Activated CD4-positive, alpha-beta T cell treated with anti-CD3 and anti-CD28 coated beads, Interleukin-2, amount 50 U/mL, for 24 hours (primary cell): ENCODE measurements around the gene SPNS3.

ENCODE experiments used
- DNase-seq, 2 donors: peaks; one replicate each; pipeline ENCODE4 v3.0.0-alpha.2; 2020; ENCODE audit warnings: low read depth in 1 of 2, low spot score in 1 of 2

SPNS3 gene

DNA sequence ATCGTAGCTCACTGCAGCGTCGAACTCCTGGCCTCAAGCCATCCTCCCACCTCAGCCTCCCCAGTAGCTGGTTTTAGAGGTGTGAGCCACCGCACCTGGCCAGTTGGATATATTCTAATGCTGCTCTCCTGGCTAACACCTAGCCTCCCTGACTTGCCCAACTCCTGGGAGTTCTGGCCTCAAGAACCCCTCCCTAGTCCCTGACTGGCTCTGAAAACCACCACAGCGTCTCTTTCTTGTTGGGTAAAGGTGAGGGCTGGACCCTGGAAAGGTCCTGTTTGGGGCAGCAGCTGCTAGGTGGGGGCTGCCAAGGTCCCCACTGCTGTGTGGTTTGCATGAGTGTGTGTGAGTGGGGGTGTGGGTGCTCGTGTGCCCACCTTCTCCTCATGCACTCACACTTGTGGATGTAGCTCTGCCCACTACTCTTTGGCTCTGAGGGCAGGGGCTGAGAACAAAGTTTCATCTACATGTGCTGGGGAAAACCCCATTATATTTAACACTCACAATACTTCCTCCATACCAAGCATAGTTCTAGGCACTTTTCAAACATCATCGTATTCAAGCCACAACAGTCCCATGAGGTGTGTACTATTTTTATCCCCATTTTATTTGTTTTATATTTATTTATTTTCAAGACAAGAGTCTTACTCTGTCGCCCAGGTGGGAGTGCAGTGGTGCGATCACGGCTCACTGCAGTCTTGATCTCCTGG is 7.1 kb upstream of the SPNS3 start:
- DNase-seq: no peak

DNA sequence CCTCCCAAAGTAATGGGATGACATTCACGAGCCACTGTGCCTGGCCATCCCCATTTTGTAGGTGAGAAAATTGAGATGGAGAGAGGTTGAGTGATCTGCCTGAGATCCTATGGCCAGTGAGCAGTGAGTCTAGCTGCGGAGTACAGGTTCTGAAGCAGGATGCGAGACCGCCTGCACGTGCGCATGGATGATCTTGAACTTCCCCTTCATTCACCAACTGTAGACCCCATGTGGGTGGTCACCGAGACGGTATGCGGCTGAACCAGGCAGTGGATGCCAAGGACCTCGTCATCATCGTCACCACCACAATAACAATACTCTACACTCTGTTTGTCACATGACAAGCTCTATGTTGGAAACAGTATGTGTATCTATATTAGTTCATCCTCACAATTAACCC is 6.2 kb upstream of the SPNS3 start:
- no peak for DNase-seq

DNA sequence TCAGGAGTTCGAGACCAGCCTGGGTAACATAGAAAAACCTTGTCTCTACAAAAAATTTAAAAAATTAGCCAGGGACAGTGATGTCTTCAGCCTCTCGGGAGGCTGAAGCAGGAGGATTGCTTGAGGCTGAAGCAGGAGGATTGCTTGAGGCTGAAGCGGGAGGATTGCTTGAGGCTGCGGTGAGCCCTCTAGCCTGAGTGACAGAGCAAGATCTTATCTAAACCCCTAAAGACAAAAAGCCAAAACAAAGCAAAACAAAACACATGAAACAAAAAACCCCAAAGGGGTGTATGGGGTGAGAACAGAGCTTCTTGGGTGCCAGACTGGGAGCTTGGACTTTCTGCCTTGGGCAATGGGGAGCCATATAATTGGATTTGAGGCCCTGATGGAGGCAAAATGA is 2.6 kb downstream of the SPNS3 start:
- no peak for DNase-seq

DNA sequence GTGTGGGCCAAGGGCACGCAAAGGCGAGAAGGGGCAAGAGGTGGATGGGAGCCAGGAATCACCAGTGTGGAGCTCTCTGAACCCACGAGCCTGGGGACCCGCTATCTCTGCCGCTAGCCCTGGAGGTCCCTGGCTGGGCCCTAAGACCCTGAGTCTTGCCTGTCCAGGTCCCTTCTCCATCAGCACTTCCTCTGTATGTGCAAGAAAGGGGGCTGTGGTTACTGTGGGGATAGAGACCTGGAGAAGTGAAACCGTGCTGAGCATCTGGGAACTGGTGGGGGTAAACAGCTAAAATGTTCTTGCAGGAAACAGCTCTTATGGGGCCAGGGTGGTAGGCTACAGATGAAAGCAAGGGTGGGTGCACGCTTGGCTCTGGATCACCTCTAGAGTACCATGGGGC is 3.1 kb downstream of the SPNS3 start:
- DNase-seq: no peak

DNA sequence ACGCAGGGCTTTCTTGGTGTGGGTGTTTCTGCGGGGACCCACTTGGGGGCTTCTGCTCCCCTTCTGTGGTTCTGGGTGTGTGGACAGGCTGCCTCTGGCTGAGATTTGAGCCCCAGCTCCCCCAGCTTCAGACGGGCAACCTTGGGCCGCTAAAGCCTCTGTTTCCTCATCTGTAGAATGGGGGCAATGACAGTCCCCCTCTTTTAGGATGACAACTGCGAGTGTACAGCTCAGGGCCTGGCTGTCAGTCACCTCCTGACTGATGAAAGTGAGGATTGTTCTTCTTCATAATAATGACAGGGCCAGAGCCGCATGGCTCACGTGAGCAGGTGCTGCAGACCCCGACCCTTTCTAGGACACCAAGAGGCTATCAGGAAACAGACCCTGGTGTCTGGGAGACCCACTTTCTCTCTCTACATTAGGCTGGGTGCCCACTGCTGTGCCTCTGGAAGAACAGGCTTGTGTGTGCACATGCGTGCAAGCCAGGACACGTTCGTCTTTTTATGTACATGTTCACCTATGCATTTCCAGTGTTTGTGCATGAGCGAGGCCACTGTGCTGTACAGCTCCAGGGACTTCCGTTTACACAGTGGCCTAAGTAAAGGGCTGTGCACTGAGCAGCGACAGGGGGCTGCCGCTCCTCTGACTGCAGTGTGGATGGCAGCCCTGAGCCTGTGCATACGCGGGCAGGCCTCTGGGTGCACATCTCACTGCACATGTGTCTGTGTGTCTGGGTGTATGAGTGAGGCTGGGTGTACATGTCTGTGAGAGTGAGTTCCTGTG is 4.6 kb downstream of the SPNS3 start:
- no peak for DNase-seq

DNA sequence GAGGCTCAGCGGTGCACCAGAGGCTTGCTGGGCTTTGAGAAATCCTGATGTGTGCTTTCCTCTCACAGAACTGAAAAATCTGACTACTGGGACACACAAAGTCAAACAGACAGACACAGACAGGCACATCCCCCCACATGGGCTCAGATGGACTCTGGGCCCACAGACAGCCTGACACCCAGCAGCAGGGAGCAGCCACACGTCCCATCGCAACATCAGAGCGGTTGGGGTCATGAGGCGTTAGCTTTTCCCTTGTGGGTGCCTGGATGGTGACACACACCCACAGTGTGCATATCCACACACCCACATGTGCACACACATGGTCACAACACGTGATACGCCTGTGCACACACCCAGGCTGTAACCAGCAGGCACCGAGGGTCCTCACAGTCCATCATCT is 6.3 kb downstream of the SPNS3 start:
- DNase-seq: no peak

DNA sequence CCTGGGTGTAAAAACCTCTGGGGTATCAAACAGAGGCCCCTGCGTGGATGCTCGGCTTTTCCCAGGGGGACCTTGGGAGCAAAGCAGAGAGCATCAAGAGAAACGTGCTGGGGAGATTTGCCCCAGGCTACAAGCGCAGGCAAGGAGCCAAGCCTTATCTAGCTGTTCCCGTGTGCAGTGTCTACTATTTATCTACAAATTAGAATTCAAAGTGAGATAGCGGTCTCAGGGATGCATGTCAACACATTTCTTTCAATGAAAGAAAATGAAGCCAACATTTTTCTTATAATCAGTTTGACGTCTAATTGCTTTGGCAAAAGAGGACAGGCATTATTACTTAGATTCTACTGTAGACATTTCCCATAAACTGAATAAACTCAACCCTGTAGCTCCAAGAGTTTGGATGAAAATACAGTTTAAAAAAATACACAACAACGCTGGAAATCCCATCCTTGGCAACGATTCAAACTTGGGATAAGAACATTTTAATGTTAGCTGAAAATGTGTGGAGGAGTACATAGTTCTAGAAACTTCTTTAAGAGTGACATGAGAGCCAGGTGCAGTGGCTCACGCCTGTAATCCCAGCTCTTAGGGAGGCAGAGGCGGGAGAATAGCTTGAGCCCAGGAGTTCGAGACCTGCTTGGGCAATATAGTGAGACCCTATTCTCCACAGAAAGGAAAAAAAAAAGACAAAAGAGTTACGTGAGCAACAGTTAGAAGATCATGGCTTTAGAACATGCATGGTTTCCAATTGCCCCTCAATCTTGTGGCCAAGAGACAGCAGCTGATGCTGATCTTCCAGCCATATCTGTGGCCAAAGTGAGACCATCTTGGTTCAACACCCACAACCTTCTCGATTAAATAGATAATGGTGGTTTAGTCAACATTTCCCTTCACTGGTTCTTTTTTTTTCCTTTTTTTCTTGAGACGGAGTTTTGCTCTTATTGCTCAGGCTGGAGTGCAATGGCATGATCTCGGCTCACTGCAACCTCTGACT is 7.2 kb downstream of the SPNS3 start:
- DNase-seq: no peak

DNA sequence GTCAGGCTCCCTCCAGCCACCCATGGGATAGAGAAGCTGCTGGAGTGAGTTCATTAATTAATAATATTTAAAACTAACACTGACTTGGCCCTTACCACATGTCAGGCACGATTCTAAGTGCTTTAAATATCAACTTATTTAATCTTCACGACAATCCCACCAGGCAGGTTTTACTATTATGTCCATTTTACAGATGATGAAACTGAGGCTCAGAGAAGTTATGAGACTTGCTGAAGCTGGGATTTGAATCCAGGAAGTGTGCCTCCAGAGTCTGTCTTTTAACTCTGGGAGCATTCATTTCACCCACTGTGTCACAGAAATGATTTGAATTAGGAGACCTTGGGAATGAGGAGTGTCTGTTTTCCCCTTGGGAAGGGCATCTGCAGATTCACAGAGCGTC is 8.8 kb downstream of the SPNS3 start:
- DNase-seq: no peak

DNA sequence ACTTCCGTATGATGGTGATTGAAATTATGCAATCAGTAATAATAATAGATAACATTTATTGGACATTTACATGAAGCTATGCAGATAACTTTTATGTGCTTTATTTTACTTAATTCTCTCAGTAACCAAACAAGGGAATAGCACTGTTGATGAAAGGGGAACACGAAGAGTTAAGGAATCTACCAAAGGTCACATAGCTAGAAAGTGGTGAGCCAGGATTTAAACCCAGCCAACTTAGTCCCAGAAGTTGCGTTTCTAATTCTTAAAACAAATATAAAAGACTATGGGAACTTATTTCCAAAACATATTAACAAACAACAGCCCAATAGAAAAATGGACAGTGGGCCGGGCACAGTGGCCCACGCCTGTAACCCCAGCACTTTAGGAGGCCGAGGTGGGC is 9.7 kb downstream of the SPNS3 start:
- DNase-seq: no peak

DNA sequence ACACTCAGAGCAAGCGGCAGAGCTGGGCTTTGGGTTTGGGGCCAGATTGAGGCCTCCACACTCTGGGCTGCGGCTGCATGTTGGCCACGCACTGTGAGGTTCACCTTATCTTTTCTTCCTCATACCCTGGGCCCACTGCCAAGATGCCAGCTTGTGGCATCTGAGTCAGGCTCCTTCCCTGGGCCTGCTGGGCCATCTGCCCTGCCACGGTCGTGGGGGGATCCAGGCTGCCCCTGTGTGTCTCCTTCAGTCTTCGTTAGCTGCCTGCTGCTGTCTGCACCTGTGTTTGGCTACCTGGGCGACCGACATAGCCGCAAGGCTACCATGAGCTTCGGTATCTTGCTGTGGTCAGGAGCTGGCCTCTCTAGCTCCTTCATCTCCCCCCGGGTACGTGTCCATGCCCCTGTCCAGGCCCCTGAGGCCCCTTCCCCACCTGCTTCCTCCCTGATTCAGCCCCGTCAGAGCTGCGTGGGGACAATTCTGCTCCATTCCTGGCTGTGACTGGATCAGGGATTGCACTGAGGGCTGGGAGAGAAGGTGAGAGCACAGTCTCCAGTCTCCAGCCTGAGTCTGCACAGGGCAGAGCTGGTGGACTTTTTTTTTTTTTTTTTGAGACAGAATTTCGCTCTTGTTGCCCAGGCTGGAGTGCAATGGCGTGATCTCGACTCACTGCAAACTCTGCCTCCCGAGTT is 11.2 kb downstream of the SPNS3 start:
- no peak for DNase-seq

DNA sequence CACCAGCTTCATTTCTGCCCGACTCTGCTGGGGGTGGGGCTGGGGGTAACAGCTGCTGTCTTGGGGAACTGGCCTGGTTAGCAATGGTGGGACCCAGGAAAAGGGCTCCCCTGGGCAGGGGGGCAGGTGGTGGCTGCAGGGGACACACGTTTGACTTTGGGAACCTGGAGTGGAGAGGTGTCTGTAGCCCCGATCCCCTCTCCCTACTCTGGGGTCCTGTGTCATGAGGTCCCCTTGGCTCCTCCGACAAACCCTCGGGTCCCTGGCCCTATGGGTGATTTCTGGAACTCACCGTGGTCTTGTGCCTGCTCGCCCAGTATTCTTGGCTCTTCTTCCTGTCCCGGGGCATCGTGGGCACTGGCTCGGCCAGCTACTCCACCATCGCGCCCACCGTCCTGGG is 12.0 kb downstream of the SPNS3 start:
- DNase-seq: no peak

DNA sequence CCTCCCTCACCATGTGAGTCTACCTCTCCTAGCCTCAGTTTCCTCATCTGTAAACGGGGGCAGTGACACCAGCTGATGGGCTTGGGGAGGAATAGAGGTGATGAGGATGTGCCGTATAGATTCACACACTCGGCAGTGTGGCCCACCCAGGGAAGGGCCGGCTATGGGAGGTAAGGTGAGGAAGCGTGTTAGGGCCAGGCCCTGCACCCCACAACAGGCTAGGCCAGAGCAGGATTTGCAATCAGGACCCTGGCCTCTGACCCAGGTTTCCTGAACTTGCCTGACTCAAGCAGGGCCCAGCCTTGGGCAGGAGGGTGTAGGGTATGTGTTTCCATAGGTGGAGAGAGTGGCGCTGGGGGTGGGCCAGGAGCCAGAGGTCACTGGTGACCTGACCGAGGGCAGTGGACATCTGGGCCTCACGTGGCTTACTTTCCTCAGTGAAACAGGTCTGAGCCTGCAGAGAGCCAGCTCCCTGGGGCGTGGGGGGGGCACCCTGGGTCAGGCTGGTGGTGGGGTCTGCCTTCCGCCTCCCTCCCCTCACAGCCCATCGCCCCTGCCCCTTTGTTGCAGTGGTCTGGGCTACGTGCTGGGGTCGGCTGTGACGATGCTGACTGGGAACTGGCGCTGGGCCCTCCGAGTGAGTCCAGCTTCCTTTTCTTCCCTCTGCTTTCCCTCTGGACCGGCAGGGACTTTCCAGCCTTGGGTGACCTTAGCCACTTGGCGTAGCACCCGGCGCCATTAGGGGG is 12.8 kb downstream of the SPNS3 start:
- no peak for DNase-seq

DNA sequence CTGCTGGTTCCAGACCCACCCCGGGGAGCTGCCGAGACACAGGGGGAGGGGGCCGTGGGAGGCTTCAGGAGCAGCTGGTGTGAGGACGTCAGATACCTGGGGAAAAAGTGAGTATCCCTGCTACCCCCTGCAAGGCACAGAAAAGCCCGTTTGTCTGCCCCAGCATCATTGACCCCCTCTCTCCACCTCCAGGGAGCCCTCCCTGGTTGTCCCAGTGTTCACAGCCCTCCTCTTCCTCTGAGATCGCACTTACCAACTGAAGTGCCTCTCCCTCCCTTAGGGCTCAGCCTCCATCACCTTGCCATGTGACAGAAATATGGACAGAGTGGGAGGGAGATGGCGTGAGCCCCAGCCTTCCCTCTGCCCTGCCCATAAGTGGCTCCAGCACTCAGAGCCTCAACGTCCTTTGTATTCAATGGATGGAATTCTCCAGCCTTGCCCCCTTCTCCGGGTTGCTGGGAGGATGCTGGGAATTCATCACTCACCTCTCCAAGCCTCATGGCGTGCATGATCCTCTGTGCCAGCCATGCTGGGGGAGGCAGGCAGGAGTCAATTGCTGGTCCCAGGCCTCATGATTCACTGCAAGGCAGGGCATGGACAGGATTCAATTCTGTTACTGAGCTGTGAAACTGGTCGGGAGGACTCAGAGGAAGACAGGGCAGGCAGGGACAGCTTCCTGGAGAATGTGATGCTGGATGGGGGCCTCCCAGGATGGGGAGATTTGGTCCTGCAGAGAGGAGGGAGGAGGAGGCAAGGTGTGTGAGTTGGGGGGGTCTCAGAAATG is 14.6 kb downstream of the SPNS3 start:
- DNase-seq: no peak

DNA sequence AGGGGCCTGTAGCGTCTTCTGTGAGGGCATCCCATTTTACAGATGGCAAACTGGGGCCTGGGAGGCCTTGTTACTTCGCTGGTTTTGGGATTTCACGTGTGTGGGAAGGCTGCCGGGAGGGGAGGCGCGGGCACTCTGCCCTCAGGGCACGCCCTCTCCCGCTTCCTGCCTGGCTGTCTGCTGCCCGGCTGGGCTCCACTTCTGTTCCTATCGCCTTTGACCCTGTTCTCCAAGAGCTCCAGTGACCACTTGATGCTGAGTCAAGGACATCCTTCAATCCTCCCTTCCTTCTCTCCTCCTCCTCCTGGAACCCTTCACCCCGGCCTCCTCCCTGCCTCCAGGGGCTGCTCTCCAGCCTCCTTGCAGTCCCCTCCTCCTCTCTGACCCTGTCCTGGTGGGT is 16.0 kb downstream of the SPNS3 start:
- no peak for DNase-seq

DNA sequence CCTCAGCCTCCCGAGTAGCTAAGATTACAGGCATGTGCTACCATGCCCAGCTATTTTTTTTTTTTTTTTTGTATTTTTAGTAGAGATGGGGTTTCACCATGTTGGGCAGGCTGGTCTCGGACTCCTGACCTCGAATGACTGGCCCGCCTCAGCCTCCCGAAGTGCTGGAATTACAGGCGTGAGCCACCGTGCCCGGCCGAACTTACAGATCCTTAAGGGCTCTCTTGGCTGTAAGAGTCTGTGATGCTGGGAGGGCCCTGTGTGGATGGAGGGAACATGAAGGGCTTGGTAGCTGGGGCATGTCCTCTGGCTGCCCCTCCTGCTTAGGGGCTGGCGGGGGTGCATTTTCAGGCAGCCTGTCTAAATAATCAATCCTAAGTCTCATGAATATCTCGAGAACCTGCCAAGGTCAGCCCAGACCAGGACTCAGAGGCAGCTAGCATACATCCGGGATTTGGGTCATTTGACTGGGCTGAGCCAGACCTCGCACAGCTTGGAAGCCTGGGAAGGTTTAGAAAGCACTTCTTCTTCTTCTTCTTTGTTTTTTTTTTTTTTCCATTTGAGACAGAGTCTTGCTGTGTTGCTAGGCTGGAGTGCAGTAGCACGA is 17.1 kb downstream of the SPNS3 start:
- no peak for DNase-seq

DNA sequence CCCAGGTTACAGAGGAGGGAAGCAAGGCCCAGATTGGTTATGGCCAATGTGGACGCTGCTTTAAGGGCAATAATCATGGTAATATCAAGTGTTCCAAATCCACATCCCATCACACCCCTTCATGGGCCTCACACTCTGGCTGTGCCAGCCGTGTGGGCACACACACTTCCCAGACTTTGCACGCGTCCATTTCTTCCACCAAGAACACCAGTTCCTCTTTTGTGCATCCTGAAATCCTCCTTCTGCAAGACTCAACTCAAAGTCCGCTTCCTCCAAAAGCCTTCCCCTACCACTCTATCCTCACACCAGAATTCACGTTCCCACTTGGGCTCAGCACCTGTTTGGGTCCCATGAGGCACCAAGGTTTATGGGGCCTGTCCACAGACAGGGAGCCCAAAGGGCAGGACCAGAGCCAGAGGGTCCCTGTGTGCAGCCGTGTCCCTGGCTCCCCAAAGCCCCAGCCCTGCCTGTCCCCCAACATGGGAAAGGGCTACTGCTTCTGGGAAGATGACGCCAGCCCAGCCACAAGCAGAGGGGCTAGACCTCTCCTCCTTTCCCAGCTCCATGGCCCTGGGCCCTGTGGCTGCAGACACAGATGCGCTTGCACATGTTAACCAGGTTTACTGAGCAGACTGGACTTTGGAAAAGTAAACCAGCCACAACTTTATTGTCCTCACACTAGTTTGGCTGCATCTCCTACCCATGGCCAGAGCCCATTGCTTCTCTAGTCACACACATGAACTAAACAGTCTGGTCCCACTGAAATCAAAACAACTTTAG is 20.3 kb downstream of the SPNS3 start:
- DNase-seq: no peak

DNA sequence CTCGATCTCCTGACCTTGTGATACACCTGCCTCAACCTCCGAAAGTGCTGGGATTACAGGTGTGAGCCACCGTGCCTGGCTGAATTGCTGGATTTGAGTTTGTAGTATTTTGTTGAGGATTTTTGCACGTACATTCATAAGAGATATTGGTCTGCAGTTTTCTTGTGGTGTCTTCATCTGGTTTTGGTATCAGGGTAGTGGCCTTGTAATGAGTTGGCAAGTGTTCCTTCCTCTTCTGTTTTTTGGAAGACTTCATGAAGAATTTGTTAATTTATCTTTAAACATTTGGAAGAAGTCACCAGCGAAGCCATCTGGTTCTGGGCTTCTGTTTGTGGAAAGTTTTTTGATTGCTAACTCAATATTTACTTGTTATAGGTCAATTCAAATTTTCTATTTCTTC is 26.9 kb downstream of the SPNS3 start:
- no peak for DNase-seq

DNA sequence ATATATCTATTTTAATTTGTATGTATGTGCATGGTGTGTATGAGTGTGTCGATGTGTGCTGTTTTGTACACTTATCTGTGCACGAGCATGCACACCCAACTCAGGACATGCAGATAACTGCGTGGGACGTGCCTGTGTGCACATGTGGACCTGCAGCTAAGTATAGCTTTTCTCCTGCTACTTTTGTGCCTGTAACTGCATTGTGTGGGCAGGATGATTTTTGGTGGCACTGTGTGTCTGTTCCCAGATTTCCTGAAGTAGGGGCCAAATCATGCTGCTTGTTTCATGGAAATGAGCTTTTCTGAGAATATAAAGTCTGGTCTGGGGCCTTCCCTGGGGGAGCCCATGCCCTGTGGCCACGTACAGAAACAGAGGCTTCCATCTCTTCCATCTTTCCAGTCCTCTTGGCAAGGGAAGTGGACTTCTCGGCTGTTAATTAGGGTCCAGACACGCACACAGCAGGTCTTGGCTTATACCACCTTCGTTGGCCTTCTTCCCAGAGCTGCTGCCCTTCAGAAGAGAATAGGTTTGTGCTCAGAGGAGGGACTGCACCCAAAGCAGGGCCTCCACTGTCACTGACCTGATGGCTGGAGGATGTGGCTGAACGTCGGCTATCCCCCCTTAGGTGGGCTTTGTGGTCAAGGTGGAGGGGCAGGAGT is 30.2 kb downstream of the SPNS3 start:
- DNase-seq: no peak
